HG02884 (cell line): Measurements from ENCODE around the gene CD200R1.
"Not testable (repeated sequence)": the region's sequence is repeated elsewhere in the genome, so short reads cannot be mapped to it uniquely, and the experiment has no call there.

Experiments
- ATAC-seq: cut with Tn5 transposase; IDR thresholded peaks from one replicate; pipeline ENCODE4 v1.9.1; 2021; ENCODE audit warnings: mild to moderate bottlenecking, moderate library complexity; ENCODE audit not compliant: unreplicated experiment

CD200R1 gene

GRCh38 chr3:112976001-112976400 lies 1.1 kb upstream of the CD200R1 start:
- ATAC-seq, result no peak

DNA sequence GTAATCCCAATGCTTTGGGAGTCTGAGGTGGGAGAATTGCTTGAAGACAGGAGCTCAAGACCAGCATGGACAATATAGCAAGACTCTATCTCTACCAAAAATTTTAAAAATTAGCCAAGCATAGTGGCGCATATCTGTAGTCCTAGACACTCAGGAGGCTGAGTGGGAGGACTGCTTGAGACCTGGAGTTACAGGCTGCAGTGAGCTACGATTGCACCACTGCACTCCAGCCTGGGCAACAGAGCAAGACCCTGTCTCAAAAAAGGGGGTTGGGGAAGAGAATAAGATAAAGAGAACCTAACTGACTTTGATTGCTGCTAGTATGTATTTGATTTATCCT lies 755 bp downstream of the CD200R1 start:
- no peak for ATAC-seq

DNA sequence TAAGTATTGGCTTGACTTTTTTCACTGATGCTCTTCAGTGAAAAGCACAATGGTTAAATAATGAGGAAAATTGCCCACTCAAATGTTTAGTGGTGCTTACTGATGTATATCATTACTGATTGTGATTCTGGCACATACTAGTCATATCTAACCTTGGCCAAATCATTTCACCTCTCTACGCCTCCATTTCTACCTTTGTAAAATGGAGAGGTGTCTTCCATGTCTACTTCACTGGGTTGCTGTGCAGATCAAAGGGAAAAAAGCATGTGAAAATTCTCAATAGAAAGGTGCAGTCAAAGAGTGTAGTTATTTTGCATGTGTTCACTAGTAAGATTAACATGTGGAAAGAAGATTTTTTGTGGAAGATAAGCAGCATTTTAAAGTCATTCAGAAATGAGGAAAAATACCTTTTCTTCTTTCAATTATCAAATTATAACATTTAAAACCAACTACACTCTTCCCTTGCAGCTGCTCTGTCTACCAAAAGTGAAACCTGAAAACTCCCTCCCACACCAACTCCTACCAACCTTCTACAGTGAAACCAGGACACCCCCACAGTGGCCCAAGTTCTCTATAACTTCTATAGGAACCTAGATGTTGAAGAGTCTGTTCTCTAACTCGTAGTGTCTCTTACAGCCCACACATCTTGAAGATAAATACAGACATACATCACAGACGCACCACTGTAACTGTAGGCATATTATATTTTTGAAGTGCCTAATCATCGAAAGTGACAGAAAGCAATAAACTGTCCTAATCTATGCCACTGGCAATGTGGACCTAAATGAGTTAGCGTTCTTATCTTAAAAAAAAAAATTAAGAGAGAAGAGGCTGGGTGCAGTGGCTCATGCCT lies 1.4 kb downstream of the CD200R1 start:
- ATAC-seq, result peak; percentile 82

DNA sequence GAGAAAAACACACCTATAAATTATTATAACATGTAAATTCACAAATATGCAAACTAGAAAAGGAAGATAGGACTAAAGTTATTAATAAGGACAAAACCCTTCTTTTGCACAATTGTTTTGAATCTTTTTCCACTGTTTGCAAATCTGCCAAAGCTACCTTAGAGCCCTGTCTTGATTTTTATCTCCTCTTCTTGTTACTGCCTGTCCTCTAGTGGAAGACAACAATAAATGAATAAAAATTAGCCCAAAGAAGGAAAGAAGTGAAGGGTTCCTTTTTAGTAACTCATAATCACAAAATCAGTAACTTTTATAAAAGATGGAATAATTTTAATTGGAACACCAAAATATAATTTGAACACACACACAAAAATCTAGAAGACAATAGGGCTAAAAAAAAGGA lies 2.7 kb downstream of the CD200R1 start:
- ATAC-seq, result no peak

- ATAC-seq, result no peak
These were observed 7.1 kb downstream of the CD200R1 start for GRCh38 chr3:112967828-112968227.

DNA sequence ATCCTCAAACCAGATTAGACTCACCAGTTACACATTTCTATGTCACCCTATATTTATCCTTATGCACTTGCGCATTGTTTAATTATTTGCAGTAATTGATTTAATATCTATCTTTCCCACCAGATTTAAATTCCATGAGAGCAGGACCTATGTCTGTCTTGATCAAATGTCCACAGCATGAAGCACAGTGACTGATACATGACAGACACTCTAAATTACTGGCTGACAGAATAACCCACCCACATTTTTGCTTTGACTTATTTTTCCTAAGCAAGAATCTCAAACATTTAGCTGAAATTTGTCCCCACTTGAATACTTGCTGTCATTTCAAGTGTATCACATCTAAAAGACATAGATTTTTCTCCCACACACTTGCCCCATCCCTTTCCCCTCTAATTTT lies 7.5 kb downstream of the CD200R1 start:
- no peak for ATAC-seq

- no peak for ATAC-seq
These were observed 8.3 kb downstream of the CD200R1 start for GRCh38 chr3:112966633-112967032.

DNA sequence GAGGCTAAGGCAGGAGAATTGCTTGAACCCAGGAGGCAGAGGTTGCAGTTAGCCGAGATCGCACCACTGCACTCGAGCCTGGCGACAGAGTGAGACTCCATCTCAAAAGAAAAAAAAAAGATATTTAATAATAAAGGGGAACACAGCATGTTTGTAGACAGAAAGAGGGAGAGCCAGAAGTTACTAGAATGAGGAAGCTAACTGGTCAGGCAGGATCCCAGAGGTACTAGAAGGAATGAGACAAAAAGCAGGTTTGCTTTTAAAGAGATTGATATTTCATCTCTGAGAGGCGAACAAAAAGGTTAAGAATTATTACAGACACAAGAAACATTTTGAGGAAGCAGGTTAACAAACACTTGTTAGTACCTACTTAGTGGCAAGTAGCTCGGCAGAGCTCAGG lies 9.2 kb downstream of the CD200R1 start:
- no peak for ATAC-seq

GRCh38 chr3:112963683-112964082 lies 11.2 kb downstream of the CD200R1 start:
- no peak for ATAC-seq

DNA sequence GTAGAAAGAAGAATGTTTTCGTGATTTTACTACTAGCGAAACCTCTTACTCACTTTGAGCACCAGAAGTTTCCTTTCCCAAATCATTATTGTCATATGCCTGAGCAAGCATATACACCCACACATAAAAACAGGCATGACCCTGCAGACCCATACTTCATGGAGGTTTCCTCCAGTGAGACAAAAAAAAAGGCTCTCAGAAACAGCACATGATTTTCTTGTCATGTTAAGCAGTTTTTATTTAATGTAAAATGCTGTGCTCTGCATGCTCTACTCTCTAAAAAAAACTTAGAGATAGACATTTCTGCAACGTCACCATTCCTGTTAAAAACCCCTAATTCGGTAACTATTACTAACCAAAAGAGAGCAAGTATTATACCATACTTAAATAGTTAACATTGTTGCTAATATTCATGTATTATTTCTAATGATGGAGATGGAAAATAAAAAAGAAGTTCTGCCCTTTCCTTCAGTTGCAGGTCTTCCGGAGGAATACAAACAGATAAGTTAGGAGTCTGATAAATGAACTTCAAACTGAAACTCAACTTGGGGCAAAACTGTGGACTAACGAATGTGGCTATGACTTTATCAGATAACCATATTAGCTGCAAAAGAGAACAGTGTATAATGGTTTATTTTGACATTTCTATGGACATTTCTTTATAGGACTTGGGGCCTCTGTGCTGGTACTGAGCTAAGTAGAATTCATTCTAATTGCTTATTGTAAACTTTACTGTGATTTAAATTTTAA lies 15.9 kb downstream of the CD200R1 start:
- ATAC-seq, result peak; percentile 94

DNA sequence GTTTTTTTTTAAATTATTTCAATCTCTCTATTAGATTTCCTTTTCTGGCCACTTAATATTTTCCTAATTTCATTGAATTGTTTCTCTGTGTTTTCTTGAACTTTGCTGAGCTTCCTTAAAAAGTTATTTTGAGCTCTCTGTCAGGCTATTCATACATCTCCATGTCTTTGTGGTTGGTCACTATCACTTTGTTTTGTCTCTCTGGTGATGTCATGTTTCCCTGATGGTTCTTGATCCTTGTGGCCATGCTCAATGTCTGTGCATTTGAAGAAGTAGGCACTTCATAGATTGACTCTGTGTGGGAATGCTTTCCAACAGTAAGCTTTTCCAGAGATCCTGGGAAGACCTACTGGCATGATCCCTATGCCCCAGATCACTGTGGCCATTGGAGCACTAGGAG lies 18.6 kb downstream of the CD200R1 start:
- ATAC-seq, result no peak

DNA sequence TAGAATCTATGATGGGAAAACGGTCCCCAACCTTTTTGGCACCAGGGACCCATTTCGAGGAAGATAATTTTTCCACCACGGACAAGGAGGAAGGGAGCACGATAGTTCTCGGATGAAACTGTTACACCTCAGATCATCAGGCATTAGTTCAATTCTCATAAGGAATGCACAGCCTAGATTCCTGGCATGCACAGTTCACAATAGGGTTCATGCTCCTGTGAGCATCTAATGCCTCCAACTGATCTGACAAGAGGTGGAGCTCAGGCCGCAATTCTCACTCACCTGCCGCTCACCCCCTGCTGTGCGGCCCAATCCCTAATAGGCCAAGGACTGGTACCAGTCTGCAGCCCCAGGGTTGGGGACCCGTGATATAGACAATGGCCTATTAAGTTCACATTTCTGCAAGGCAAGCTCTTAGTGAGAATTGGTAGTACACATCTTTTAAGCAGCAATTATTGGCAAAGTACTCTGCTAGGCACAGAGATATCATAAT lies 26.5 kb downstream of the CD200R1 start:
- no peak for ATAC-seq

- no peak for ATAC-seq
These were observed 43.0 kb downstream of the CD200R1 start for GRCh38 chr3:112931736-112932521.

GRCh38 chr3:112930771-112931170 lies 44.1 kb downstream of the CD200R1 start:
- ATAC-seq, result no peak

GRCh38 chr3:112925969-112926368 lies 48.9 kb downstream of the CD200R1 start:
- ATAC-seq, result no peak

- no peak for ATAC-seq
These were observed 49.3 kb downstream of the CD200R1 start for GRCh38 chr3:112925560-112925959.

GRCh38 chr3:112919541-112919940 lies 55.4 kb downstream of the CD200R1 start:
- not testable (repeated sequence) for ATAC-seq

DNA sequence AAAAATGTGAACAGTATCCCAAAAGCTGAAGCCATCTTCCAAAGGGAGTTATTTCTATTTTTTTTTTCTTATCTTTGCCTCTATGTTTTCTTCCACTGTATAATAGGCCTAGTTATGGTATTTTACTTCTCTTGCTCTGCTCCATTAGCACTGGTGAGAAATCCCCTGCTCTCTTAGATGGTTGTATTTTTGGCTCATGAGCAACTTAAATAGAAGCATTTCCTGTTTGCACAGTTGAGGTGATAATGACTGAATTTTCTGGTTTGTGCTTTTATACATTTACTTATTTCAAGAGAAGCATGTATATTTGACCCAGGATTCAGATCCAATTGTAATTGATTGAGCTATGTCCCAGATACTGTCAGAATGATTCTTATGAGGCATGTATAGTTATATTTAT lies 66.7 kb downstream of the CD200R1 start:
- ATAC-seq, result peak; percentile 99

- no peak for ATAC-seq
These were observed 70.1 kb downstream of the CD200R1 start for GRCh38 chr3:112904786-112905185.

DNA sequence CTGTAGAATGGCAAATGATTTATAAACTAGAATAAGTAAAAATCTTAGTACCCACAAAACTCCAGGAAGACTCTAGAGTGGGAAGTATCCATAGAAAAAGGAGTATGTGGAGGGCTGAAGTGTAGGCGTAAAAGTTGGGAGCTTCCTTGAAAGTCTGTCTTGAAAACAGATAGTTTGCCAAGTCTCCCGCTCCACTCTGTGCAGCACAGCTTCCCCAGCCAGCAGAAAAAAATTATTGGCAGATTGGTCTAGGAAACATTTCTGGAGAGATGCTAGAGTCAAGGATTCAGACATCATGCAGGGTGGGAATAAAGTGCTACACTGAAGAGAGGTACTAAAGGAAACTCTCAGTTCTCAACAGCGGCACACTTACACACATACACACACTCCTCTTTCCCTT lies 74.8 kb downstream of the CD200R1 start:
- no peak for ATAC-seq

- ATAC-seq, result no peak
These were observed 77.1 kb downstream of the CD200R1 start for GRCh38 chr3:112897791-112898190.
